ENCODE results near the gene UCN2. TPM values are rescaled to one million over a fixed set of nuclear protein-coding genes. Genes with fewer than 3 reads are reported as not detected.

UCN2 gene
- total and polyA plus RNA-seq, 9 of the 15 experiments (the other 6 are each of a cell fraction or from before 2014, with no cell fraction given), result 0.08 to 0.11 TPM; not detected in 7

DNA sequence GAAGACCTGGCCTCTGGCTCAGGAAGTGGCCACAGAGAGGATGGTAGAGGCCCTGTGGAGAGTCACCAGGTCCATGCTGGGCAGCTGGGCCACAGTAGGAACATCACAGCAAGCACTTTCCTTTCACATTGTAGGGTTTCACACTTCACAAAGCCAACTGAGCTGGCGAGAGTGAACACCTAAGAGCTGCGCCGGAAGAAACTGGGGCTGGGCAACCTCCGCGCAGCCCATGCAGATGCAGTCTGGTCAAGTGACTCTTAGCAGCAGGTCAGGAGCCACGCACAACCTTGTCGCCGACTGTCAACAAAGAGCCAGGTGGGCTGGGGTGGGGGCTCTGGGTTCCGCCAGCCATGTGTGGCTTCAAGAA is 44.3 kb downstream of the UCN2 start (continued):
- TF ChIP-seq ZNF318 (IDR thresholded peaks at IDR 0.05; ENCODE audit: borderline replicate concordance in 1 of 2, low read depth in 1 of 2), result no peak
- no peak for TF ChIP-seq ASH1L (IDR thresholded peaks at IDR 0.05; ENCODE audit: borderline replicate concordance, low read depth, partially characterized antibody)
- TF ChIP-seq PHF20 (IDR thresholded peaks at IDR 0.05; ENCODE audit: partially characterized antibody), result no peak
- TF ChIP-seq ZBTB11 (CRISPR knock-in tag; IDR thresholded peaks at IDR 0.05), result no peak
- TF ChIP-seq SIN3A (IDR thresholded peaks at IDR 0.05; ENCODE audit: borderline replicate concordance in 2 of 2, control insufficient read depth in 1 of 2, low read depth in 2 of 2, low read length in 2 of 2), result no peak
- no peak for TF ChIP-seq PYGO2 (tag; IDR thresholded peaks at IDR 0.05)
- no peak for TF ChIP-seq KLF16 (IDR thresholded peaks at IDR 0.05)
- TF ChIP-seq RBM39 (optimal IDR thresholded peaks at IDR 0.05; ENCODE audit: low read depth, low read length), result no peak
- no peak for TF ChIP-seq BRD4 (IDR thresholded peaks at IDR 0.05)

Measured in K562 (cell line).